GM12865 (cell line): ENCODE results near the gene MAP4K3.

Experiments used
- DNase-seq: peaks from one replicate; pipeline ENCODE4 v3.0.0; 2010; ENCODE audit warnings: low read depth
- H3K4me3 ChIP-seq: 2 replicates; pipeline ENCODE4 v1.5.1; 2011; ENCODE audit warnings: mild to moderate bottlenecking, low read depth, low read length, control low read depth
- CTCF ChIP-seq: IDR thresholded peaks from 2 replicates; pipeline ENCODE4 v1.5.1; 2011; ENCODE audit warnings: low read length, control low read depth, low read depth, inconsistent platforms; ENCODE audit not compliant: insufficient read depth; ENCODE audit errors: missing control alignments

Gene MAP4K3

GRCh38 chr2:39213015-39213414, 224.1 kb downstream of the MAP4K3 start:
- no peak for DNase-seq
- TF ChIP-seq CTCF, result no peak
- no peak overlapping the region for H3K4me3 ChIP-seq

- TF ChIP-seq CTCF, result no peak
- DNase-seq, result no peak
- no peak overlapping the region for H3K4me3 ChIP-seq
These were observed 226.2 kb downstream of the MAP4K3 start for GRCh38 chr2:39210846-39211245.

GRCh38 chr2:39203382-39203781, 233.7 kb downstream of the MAP4K3 start:
- no peak overlapping the region for H3K4me3 ChIP-seq
- no peak for TF ChIP-seq CTCF
- DNase-seq, result no peak

GRCh38 chr2:39202639-39203369, 234.3 kb downstream of the MAP4K3 start:
- DNase-seq, result peak; percentile 16
- no peak for TF ChIP-seq CTCF
- H3K4me3 ChIP-seq, result no peak overlapping the region
